T-helper 9 cell (primary cell): Measurements from ENCODE around the gene GHITM.
"Not testable (repeated sequence)": the region's sequence is repeated elsewhere in the genome, so short reads cannot be mapped to it uniquely, and the experiment has no call there.

Source experiments
- DNase-seq: peaks from one replicate; pipeline ENCODE4 v3.0.0-alpha.2; 2020

The GHITM gene

DNA sequence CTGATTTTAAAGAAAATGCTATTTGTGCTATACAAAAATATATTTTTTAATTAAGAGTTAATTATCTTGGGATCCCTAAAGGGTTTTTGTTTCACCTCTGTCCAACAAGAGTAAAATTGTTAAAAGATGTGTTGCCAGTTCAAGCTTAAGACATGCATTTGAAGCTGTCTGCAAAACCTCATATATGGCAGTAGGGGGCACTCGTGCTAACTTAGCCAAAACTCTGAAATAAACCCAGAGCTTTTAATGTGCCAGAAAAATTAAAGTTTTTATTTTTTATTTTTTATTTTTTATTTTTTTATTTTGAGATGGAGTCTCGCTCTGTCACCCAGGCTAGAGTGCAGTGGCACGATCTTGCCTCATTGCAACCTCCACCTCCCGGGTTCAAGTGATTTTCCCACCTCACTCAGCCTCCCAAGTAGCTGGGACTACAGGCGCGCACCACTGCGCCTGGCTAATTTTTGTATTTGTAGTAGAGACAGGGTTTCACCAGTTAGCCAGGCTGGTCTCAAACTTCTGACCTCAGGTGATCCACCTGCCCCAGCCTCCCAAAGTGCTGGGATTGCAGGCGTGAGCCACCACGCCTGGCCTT lies 8.8 kb downstream of the GHITM start:
- not testable (repeated sequence) for DNase-seq

DNA sequence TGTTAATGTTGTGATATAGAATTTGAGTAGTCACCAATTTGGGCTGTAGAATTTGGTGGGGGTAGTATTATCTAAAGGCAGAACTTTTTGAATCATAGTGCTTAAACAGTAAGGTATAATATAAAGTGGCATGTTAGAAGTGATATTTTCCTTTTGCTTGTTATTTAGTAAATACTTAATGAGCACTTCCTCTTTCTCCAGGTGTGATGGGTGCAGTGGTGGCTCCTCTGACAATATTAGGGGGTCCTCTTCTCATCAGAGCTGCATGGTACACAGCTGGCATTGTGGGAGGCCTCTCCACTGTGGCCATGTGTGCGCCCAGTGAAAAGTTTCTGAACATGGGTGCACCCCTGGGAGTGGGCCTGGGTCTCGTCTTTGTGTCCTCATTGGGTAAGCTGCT lies 10.5 kb downstream of the GHITM start:
- DNase-seq: no peak

DNA sequence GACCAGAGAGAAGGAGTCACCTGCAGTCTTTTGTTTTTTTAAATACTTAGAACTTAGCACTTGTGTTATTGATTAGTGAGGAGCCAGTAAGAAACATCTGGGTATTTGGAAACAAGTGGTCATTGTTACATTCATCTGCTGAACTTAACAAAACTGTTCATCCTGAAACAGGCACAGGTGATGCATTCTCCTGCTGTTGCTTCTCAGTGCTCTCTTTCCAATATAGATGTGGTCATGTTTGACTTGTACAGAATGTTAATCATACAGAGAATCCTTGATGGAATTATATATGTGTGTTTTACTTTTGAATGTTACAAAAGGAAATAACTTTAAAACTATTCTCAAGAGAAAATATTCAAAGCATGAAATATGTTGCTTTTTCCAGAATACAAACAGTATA lies 13.5 kb downstream of the GHITM start:
- no peak for DNase-seq

GRCh38 chr10:84155521-84155920 lies 16.2 kb downstream of the GHITM start:
- DNase-seq: no peak

DNA sequence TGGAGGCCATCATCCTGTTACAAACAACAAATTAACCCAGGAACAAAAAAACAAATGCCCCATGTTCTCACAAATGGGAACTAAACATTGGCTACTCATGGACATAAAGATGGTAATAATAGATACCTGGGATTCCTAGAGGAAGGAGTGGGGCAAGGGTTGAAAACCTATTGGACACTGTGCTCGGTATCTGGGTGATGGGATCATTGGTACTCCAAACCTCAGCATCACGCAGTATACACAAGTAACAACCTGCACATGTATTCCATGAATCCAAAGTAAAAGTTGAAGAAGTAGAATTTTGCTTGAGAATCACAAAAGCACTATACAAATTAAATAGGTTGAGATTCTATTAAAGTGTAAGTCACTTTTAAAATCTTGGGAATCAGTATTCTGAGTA lies 16.7 kb downstream of the GHITM start:
- DNase-seq: no peak

GRCh38 chr10:84156768-84157167 lies 17.5 kb downstream of the GHITM start:
- no peak for DNase-seq

DNA sequence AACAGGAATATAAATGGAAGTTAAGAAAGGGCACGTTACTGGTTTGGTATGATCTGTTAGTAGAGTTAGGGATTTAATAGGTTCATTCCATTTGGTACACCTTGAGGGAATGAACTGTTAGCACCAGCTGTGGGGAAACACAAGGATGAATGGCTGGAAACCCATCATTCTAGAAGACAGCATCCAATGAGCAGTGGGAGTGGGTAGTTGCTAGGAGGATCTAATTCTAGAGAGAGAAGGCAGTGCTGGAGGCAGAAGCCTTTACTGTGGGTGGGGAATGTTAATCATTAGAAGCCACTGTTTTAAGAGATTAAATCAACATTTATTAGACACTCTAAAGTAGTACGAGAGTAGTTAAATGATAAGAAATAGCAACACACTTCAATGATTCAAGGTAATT lies 18.8 kb downstream of the GHITM start:
- no peak for DNase-seq

GRCh38 chr10:84158550-84158949 lies 19.2 kb downstream of the GHITM start:
- DNase-seq: no peak

GRCh38 chr10:84159076-84159685 lies 19.9 kb downstream of the GHITM start:
- no peak for DNase-seq

- no peak for DNase-seq
Observed at GRCh38 chr10:84160663-84161362, 21.5 kb downstream of the GHITM start.

DNA sequence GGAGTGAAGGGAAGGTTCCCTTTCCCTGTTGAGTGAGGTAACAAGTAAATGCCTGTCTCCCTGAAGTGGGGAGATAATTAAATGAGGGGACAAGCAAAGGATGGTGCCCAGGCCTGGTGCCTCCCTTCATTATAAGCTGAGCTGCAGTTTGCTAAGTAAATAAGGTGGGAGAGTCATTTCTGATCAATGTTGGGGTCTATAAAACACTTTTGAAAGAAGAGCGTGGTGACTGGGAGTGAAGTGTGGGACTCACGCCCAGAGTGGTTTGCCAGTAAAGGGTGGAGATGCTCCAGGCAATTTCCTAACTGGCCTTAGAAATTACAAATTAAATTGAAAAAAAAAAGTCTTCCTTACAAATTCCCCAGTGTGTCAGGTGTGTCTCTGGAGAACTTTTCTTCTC lies 24.7 kb downstream of the GHITM start:
- no peak for DNase-seq

DNA sequence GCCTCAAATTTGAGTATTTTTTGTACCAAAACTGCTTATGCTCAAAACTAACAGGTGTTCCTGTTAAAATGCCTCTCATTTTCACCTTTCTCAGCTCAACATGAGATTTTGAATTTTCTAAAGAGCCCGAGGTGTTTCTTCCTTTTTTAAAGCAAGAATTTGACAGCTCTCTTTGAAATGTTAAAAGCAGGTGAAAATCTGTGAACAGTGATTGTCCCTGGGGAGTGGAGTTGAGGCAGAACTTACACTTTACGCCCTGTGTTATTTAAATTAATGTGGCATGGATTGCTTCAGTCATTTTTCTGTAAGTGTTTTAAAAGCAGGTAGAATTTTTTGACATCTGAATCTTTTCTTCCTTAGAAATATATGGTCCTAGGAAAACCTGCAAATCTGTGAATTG lies 25.1 kb downstream of the GHITM start:
- no peak for DNase-seq

GRCh38 chr10:84166620-84167288 lies 27.4 kb downstream of the GHITM start:
- DNase-seq: no peak

GRCh38 chr10:84167289-84167653 lies 28.0 kb downstream of the GHITM start:
- not testable (repeated sequence) for DNase-seq

GRCh38 chr10:84168382-84168781 lies 29.1 kb downstream of the GHITM start:
- DNase-seq: not testable (repeated sequence)

DNA sequence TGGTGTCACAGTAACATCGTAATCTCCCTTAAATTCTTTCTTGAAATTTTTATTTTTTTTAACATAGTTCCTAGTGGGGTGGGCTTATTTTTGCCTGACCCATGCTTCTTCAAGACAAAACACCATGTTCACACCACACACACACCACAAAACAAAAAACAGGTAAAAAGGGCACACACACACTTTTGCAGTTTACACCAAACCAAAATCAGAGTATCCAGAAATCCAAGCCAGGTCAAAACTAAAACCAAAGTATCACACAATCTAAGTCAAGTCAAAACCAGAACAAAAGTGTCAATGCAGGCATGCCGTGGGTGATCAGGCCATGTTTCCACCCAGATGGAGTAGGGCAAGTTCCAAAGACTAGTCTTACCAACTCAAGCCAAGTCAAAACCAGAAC lies 31.9 kb downstream of the GHITM start:
- DNase-seq: not testable (repeated sequence)

DNA sequence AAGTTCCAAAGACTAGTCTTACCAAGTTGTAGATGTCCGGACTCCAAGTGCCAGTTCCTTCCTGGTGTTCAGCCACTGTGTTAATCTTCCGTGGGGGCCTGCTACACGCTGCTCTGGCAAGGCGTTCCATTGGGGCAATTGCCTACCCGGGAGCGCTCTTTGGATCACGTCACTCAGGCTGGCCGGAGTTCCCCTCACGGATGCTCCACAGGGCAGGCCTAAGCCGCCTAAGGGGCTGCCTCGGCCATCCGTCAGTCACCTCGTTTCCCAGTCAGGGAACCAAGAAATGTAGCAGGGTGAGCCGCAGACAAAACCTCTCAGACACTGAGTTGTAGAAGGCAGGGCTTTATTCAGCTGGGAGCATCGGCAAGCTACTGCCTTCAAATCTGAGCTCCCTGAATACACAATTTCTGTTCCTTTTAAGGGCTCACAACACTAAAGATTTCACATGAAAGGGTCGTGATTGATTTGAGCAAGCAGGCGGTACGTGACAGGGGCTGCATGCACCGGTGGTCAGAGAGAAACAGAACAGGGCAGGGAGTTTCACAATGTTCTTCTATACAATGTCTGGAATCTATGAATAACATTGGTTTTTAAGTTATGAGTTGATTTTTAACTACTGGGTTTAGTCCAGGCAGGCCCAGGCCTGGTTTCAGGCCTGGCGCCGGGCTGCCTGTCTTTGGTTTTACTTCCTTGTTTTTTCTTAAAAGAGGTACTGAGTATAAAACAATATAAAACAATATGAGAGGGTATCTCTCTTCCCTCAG lies 32.6 kb downstream of the GHITM start:
- DNase-seq: not testable (repeated sequence)

DNA sequence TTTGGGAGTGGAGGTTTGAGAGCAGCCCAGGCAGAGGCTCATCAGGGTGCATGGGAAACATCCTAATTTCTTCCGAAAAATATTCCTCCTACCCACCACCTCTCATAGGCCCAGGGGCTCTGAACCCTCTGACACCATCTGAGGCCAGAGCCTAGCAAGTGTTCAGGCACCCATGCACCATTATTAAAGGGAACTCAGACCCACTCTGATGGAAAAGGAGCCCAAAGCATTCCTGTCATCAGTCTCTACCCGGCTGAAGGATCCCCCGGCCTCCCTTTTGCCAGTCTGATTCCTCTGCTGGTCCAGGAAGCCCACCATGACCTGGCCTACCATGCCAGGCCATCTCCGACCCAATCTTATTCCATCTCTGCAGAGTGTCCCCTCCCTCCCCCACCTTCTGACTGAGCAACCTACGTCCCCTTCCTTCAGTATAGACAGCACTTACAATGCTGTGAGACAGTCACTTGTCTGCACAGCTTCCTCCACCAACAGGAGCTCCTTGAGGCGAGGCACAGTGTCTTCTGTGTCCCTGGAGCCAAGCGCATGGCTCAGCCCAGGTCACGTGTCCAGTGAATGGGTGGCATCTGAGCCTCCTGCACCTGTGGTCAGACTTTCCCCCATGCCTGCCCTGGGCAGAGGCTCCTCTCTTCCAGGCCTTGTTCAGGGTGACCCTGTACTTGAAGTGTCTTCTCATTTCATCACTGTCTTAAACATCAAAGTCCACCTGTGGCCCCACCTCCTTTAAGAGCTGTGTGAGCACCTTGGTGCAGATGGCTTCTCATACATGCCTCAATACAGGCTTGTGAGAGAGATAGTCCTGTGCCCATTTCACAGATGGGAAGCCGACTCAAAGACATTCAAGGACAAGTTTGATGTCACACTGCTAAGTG lies 33.4 kb downstream of the GHITM start:
- DNase-seq: no peak

GRCh38 chr10:84173501-84173929 lies 34.2 kb downstream of the GHITM start, which contains the start of gene GPR15LG:
Gene GPR15LG, plus strand, starts transcription at chr10:84173801. Its CDS starts 51 bp downstream, at chr10:84173852.
- no peak for DNase-seq

GRCh38 chr10:84175436-84175835 lies 36.1 kb downstream of the GHITM start:
- no peak for DNase-seq

- no peak for DNase-seq
Observed at GRCh38 chr10:84176351-84176750, 37.0 kb downstream of the GHITM start.
